ENCODE results near the gene ZGLP1.

ZGLP1 gene

DNA sequence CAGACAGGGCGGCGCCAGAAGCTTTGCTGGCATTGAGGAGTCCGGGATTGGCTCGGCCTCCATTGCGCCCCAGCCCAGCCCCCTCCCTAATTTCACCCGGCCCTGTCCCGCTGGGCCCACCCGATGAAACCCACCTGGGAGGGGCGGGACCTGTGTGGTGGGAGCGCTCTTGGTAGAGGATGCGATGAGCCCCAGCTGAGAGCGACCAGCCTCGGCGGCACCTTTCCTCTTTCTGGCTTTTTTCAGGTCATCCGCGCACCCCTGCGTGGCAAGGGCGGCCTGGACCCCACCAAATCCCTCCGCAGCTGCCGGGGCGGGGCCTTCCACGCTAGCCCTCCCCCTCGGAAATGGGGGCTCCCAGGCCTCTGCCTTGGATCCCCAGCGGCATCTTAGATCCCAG lies at the start of gene ZGLP1:
Gene ZGLP1, minus strand, starts transcription at position 393 of the 400 bp plus-strand sequence.
- DNase-seq: no peak

DNA sequence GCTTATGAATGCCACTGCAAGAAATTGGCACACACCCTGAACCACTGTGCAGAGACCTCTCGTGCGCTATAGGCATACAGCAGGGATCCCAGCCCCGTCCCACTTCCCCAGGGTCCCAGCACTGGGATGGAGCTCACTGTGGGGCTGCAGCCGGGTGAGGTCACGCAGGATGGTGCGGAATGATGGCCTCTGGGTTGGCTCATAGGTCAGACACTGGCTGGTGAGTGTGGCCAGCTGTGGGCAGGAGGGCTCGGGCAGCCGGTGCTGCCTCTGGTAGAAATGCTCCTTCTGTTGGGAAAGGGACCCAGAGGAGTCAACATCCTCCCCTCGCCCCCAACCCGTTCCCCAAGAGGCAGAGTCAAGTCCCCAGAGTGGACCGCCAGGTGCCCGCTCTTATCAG lies 46.8 kb upstream of the ZGLP1 start:
- DNase-seq: no peak

DNA sequence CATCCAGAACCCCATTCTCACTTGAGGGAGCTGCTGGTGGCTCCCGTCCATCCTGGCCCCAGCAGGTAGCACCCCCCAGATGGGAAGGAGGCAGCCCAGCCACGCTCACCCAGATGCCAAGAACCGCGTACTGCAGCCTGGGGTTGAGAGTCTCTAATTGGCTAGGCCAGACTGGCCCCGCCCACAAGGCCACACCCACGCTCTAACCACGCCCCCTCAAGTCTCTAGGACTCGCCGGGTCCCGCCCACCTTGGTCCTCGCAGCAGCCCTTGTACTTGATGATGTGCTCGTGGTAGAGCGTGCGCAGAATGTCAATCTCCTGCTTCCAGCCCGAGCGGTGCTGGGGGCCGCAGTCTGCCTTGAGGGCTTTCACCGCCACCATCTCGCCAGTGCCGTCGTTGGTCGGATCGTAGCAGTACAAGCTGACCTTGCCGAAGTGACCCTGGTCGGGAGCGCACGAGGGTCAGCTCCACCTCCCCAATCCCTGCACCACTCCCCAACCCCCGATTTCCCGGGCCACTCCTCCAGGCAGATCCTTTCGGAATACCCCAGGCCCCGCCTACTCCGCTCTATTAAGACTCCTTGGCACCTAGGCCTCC lies 44.3 kb upstream of the ZGLP1 start:
- no peak for DNase-seq

DNA sequence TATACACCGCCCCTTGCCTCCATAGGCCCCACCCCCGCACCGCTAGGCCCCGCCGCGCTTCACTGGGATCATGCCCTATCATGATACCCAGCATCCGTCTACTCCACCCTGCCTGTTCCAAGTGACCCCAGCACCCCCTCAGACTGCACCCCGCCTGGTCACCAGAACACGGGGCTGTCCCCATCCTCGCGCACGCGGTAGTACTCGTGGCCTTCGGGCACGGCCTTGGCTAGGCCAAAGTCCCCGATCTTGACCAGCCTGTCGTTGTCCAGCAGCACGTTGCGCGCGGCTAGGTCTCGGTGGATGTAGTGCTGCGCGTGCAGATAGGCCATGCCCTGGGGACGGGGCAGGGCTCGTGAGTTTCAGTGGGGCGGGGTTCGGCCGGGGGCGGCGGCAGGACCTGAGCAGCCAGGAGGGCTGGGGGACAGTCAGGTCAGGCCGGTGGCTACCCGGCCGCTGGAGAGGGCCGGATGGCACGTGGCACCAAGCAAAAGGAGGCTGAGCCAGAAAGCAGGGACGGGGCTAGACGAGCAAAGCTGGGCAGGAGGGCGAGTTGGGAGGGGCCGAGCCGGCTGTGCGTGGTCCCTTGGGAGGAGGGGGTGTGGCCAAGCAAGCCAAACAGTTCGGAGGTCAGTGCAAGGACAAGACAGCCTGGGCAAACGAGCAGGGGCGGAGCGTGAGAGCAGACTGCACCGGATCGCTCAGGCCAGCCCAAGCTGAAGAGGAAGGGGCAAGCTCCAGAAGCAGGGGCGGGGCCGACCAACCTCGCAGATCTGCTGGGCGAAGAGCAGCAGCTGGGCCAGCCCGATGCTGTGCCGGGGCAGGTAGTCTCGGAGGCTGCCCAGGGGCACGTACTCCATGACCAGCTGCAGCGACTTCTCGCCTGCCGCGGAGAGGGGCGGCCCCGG lies 43.4 kb upstream of the ZGLP1 start:
- no peak for DNase-seq

DNA sequence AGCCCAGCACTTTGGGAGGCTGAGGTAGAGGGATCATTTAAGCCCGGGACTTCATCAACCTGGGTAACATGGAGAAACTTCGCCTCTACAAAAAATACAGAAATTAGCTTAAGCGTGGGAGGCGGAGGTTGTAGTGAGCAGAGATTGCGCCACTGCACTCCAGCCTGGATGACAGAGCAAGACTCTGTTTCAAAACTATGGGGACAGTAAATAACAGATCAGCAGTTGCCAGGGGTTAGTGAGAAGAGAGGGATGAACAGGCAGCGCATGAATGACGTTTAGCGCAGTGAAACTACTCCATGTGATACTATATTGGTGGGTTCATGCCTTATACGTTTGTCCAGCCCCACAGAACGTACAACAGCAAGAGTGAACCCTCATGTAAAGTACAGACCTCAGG lies 36.9 kb upstream of the ZGLP1 start:
- DNase-seq: peak; percentile 94

DNA sequence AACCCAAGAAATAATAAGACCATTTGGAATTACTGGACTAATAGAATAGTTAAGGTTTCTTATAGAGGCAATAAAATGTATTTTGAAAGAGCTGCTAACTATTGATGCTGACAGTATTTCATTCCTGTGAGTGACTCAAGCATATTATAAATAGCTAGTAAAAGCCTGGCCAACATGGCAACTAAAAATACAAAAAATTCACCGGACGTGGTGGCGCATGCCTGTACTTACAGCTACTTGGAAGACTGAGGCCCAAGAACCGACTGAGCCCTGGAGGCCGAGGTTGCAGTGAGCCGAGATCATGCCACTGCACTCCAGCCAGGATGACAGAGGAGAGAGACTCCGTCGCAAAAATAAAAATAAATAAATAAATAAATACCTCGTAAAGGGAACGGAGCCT lies 35.2 kb upstream of the ZGLP1 start:
- no peak for DNase-seq

DNA sequence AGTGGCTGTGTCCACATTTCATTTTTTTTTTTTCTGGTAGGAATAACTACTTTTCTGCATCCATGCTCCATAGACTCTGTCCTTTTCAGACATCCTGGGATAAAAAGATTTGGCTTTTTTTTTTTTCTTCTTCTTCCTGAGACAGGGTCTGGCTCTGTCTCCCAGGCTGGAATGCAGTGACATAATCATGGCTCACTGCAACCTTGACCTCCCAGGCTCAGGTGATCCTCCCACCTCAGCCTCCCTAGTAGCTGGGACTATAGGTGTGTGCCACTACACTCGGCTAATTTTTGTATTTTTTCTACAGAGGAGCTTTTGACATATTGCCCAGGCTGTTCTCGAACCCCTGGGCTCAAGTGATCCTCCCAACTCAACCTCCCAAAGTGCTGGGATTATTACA lies 33.9 kb upstream of the ZGLP1 start:
- DNase-seq: no peak

DNA sequence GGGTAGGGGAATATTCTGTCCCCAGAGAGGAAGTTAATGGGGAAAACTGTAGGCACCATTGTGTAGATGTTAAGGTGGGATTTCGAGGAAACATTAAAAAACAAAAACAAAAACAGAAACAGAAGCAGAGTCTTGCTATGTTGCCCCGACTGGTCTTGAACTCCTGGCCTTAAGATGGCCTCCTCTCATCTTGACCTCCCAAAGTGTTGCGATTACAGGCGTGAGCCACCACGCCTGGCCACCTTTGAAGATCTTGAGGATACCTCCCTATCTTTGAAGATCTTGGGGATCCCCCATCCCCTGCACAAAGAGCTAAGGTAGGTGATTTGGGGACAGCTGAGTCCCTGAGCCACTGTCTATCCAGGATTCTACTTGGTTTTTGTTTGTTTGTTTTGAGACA lies 30.4 kb upstream of the ZGLP1 start:
- no peak for DNase-seq

DNA sequence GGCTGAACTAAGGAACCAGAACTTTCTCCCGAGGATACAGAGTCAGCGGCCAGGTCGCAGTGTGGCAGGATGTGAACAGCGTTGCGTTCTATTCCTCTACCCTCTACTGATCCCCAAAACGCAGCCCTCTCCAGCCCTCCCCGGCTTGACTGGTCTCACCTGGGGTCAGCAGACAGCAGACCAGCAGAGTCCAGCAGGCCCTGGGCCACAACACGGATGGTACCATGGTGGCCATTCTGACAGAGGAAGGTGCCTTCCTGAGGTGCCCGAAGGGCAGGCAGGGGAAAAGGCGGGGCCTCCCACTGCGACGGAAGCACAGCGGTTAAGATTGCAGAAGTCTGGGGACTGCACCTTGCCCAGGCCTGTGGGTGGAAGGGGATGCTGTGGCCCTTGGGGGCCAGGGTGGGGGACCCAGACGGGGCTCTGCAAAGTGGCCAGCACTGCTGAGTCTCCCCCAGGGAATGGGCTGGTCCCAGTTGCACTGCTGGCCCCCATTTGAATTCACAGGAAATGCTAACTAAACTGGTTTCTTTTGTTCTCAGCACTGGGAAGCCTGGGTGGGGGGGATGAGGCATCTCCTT lies 29.9 kb upstream of the ZGLP1 start, which contains the start of gene ICAM3:
Gene ICAM3, minus strand, starts transcription at position 245 of the 581 bp plus-strand sequence. Its CDS starts 10 bp downstream, at position 235.
- DNase-seq: peak; percentile 71

DNA sequence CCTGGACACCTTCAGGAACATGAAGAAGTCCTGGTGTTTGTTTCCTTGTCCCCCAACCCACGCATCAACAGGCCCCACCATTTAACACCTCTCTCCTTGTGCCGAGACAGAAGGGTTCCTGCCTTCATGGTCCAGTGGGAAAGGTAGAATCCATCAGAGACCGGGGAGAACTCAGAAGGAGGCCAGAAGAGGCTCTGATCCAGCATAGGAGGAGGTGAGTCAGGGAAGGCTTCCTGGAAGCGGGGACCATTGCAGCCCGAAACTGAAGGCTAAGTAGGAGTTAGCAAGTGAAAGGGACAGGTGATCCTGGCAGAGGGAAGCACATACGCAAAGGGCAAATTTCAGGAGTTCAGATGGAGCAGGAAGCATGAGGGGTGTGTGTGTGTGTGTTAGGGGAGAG lies 29.3 kb upstream of the ZGLP1 start:
- no peak for DNase-seq

DNA sequence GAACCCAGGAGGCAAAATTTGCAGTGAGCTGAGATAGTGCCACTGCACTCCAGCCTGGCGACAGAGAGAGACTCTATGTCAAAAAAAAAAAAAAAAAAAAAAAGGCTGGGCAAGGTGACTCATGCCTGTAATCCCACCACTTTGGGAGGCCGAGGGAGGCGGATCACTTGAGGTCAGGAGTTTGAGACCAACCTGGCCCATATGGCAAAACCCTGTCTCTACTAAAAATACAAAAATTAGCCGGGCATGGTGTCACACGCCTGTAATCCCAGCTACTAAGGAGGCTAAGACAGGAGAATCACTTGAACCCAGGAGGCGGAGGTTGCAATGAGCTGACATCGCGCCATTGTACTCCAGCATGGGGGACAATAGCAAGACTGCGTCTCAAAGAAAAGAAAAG lies 27.1 kb upstream of the ZGLP1 start:
- peak; percentile 51 for DNase-seq

DNA sequence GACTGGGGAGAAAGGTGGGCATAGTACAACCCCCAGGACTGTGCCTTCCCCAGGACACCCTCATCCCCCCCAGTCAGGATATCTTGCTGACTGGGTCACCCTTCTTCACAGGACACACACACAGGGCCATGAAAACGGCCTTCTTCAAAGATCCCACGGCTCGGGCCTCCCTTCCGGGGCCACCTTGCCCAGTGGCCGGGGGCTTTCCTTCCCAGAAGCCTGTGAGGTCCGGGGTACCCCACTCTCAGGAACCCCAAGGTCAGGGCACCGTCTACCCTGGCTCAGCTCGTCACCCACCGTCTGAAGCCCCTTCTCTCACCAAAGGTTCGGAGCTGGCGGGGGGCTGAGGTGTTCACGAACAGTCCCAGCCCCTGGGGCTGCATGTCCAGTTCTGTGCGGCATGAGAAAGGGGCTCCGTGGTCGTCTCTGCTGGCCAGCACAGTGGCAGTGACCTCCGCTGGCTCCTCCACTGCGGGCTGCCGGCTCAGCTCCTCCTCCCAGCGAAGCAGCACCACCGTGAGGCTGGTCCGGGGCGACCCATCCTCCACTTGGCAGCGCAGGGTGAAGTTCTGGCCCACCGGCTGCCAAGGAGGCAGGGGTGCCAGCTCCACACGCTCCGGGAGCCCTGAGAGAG lies 25.9 kb upstream of the ZGLP1 start:
- no peak for DNase-seq

DNA sequence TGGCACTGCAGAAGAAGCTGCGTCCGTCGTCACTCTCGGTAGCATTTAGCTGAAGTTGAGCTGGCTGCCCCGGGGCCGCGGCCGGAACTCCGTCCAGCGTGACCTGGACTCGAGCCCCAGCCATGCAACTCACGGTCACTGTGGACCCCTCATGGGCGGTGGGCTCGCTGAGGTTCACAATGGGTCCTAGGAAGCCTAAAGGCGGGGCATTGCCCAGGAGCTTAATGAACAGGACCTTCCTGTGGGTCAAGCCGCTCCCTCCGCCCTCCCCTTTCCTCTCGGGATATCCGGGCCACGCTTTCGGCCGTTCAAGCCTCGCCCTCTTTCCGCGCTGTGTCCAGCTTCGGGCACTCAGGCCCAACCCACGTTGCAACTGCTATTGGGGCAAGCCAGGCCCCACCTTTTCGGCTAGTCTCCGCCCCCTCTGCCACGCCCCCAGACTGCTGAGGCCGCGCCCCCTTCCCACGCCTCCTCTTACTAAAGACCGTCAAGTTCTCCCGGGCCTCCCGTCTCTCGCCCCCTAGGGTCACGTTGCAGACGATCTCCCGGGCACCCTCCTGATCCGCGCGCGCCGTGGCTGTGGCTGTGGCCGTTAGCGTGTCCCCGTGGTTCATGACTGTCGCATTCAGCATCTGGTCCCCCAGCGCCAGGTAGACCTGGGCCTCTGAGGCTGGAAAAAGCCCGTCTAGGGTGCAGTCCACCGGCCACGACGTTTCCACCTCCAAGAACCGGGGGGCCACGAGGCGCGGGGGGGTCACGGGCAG lies 25.2 kb upstream of the ZGLP1 start:
- peak; percentile 94 for DNase-seq

DNA sequence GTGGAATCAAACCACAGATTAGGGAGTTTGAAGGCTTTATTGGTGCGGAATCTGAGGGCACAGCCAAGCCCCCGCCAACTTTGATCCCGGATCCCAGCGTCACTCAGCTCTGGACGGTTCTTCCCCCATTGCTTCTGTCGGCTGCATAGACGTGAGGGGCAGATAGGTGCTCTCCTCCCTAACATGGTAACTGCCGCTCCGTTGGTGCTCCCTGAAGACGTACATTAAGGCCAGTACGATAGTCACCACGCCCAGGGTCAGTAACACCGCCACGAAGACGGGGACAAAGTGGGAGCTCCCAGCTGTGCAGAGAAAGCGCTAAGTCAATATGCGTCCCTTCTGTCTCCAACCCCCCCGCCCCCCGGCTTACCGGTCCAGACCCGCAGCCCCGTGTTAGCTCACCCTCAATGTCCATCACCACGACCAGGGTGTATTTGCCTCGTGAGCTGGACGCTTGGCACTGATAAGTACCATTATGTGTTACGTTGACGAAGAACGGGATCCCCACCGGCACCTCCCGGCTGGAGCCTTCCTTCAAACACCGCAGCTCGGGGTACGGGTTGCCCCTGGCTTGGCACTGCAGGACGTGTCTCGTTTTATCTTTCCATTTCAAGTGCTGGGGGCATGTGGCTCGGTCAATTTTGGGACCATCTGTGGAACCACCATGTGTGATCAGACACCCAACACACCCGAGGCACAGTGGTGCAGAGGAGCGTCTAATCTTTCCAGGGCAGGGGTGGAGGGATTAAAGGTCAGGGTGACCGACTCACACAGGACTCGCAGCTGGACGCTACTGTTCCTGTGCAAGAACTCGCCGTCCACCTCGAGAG lies 24.4 kb upstream of the ZGLP1 start:
- DNase-seq: no peak

DNA sequence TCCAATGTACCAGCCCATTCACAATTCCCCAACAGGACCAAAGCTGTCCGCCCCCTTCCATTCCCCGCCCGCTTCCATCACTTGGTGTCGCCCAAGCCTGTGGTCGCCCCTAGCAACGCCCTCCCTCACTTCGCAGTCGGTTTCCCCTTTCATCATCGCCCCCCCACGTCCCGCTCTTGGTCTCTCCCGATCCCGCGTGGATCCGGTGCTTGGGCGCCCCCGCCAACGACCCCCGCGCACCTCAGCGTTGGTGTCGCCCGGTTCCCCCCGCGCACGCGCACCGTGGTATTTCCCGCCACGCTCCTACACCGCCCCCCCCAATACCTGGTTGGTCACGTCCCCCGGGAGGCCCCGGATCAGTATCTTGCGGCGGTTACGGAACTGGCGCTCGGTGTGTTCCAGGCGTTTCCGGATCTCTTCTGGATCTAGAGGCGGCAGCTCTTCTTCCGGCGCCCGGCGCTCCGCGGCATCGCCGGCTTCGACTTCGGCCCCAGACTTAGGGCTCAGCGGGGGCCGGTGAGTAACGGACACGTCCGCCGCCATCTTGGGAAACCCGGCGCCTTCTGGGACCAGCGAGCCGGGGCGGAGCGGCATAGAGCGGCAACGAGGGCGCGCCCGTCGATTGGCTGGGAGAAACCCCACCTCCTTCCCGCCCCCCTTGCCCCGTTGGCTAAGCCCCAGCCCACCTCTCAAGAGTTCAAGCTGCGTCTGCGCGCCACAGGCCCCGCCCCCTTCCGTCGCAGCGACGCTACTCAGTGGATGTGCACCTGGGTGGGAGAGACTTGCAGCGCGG lies 23.5 kb upstream of the ZGLP1 start, which contains the start of gene RAVER1:
Gene RAVER1, minus strand, starts transcription at position 565 of the 793 bp plus-strand sequence. Its CDS starts 22 bp downstream, at position 543.
- peak; percentile 97 for DNase-seq

DNA sequence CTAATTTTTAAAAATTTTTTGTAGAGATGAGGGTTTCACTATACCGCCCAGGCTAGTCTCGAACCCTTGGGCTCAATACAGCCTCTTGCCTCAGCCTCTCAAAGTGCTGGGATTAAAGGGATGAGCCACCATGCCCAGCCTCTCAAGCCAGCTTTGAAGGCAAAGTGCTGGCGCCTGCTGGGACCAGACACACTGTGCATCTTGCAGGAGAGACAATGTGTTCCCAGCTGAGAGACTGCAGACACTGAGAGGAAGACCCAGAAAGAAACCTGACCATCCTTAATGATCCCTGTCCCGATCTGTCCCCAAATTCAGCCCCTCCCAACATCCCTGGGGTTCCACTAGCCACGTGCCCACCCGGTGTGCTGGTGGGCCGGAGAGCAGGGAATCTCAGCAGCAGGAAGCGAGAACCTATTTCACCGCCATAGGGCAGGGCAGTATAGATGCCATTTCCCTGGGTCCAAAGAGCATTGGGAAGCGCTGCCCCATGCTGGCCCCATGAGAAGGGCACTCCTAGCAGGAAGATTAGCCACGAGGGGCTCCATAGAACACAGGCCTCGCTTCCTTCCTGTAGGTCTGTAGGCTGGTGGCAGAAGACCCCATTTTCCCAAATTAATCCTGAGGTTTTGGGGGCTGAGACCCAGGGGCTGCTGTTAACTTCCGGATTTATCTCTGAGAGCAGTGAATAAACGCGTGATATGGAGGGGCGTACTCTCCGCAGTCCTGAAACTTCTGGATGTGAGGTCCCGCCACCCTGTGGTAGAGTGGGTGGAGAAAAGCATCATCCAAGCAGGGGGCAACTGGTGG lies 22.7 kb upstream of the ZGLP1 start:
- no peak for DNase-seq

DNA sequence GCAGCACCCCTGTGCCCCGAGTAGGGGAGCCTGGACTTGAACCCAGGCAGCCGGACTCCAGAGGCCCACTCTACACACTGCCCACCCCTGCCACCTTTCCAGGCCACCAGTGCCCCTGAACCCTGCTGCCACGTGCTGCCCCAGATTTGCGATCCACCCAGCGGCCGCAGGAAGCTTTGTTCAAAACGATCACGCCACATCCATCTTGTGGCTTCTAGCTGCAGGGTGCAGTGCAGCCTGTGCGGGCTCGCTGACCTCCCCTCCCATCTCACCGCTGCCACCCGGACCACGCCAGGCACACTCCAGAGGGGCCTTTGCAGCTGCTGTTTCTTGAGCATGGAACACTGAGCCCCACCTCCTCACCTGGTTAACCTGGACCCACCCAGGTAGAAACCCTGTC lies 19.9 kb upstream of the ZGLP1 start:
- DNase-seq: no peak

DNA sequence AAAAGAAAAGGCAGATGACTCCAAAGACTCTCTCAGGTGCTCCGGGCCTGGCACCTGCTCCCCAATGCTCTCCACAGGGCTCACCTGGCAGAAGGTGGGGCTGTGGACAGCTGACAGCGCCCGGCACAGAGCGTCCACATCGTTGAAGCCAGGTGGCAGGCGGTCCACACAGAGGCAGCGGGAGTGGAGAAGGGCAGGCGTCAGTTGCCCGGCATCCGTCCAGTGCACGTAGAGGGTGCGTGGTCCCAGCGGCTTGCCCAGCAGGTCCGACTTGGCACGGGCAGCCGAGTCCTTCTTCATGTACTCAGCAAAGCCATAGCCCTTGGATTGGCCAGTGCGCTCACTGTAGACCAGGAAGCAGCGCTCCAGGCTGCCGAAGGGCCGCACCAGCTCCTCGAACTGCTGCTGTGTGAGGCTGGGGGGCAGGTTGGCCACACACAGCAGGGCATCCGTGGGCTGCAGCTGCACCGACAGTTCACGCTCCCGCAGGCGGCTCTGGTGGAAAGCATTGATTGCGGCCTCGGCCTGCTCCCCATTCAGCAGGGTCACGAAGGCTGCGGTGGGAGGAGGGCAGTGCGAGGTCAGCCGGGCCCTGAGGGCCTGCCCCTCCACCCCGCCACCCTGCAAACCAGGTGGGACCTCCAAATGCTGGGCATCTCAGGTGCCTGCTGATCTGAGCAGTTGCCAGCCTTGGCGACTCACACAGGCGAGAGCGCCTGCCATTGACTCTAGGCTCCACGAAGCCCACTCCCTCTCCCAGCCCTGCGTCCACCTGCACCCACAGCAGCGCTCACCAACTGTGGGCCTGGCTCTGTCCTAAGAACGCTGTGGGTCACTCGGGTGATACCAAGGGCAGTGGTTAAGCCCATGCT lies 19.2 kb upstream of the ZGLP1 start:
- DNase-seq: no peak

DNA sequence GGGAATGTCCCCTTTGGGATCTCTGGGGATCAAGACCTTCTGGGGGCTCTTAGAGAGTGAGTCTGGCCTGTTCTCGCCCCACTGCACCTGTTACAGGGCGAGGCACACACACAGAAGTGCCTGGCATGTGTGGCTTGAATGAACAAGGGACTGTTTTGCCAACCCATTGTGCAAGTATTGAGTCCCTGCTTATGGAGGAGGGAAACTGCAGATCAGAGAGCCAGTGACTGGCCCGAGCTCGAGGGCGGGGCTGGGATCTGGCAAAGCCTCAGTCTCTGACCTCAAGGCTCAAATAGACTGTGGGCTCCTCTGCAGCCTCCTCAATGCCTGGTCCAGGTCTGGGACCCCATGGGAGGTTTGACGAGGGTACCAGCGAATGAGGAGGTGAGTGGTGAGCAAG lies 18.2 kb upstream of the ZGLP1 start:
- DNase-seq: no peak

Data from MV-4-11 (cell line).